ENCODE data around the gene IFI35. TPM values are rescaled to one million over a fixed set of nuclear protein-coding genes. Genes with fewer than 3 reads are reported as not detected.

IFI35 gene
- total and polyA plus RNA-seq, 2 donors (not counting 1 experiment from before 2014, with no cell fraction given), result 34.5 to 52.0 TPM

DNA sequence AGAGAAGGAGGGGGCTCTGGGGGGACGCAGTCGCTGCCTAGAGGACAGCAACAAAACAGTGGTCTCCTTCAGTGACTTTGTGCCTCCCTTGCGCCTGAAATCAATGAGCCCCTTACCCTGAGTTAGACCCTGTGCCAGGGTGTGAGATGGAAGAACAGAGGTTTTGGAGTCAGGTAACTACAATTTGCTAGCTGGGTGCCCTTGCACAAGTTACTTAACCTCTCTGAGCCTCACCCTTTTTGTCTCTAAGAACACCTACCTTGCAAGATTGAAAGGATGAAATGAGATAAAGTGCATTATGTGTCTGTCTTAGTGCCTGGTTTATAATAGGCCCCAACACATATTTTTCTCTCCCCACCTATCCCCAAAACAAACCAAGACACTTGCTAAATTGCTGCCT is 28.3 kb downstream of the IFI35 start:
- Histone ChIP-seq H3K4me3 (replicated peaks in 1 of 4; ENCODE audit: control extremely low read depth in 1 of 4, insufficient read depth in 1 of 4, low read depth in 3 of 4, low read length in 4 of 4) (no peak overlapping the region), H3K9ac (ENCODE audit: insufficient read depth, low read length) (no peak overlapping the region), H3K9me3 (ENCODE audit: control insufficient read depth, insufficient read depth, low read depth, low read length) (no peaks in the 10 kb centered on the region), H2AFZ (ENCODE audit: low read length) (no peak overlapping the region), H3K27ac (ENCODE audit: insufficient read depth, low read length) (no peak overlapping the region), H3K79me2 (ENCODE audit: control insufficient read depth, insufficient read depth, low read length) (no peaks in the 10 kb centered on the region), H3K36me3 (ENCODE audit: control insufficient read depth, insufficient read depth, low read length) (no peaks in the 10 kb centered on the region), H3K4me1 (ENCODE audit: control insufficient read depth, extremely low read depth, insufficient read depth, low read length) (no peaks in the 10 kb centered on the region), H4K20me1 (ENCODE audit: control insufficient read depth, extremely low read depth, insufficient read depth, low read length) (no peaks in the 10 kb centered on the region), H3K4me2 (ENCODE audit: extremely low read depth, insufficient read depth, low read length) (no peak overlapping the region), H3K27me3 (ENCODE audit: control insufficient read depth, insufficient read depth, low read length) (no peaks in the 10 kb centered on the region)
- DNase-seq (ENCODE audit: low read depth in 2 of 2), result no peak
- TF ChIP-seq, protein P1, sequence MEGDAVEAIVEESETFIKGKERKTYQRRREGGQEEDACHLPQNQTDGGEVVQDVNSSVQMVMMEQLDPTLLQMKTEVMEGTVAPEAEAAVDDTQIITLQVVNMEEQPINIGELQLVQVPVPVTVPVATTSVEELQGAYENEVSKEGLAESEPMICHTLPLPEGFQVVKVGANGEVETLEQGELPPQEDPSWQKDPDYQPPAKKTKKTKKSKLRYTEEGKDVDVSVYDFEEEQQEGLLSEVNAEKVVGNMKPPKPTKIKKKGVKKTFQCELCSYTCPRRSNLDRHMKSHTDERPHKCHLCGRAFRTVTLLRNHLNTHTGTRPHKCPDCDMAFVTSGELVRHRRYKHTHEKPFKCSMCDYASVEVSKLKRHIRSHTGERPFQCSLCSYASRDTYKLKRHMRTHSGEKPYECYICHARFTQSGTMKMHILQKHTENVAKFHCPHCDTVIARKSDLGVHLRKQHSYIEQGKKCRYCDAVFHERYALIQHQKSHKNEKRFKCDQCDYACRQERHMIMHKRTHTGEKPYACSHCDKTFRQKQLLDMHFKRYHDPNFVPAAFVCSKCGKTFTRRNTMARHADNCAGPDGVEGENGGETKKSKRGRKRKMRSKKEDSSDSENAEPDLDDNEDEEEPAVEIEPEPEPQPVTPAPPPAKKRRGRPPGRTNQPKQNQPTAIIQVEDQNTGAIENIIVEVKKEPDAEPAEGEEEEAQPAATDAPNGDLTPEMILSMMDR (conservative IDR thresholded peaks at IDR 0.05 in 1 of 2, IDR thresholded peaks at IDR 0.05 in 1 of 2; ENCODE audit: low read depth in 1 of 2, low read length in 2 of 2), result no peak
- TF ChIP-seq EZH2 (IDR thresholded peaks at IDR 0.05; ENCODE audit: low read length, missing control alignments), result no peak

- TF ChIP-seq, protein P1 (conservative IDR thresholded peaks at IDR 0.05 in 1 of 2, IDR thresholded peaks at IDR 0.05 in 1 of 2; ENCODE audit: low read depth in 1 of 2, low read length in 2 of 2), result no peak
- TF ChIP-seq EZH2 (IDR thresholded peaks at IDR 0.05; ENCODE audit: low read length, missing control alignments), result no peak
- no peaks in the 10 kb centered on the region for H3K36me3 ChIP-seq (ENCODE audit: control insufficient read depth, insufficient read depth, low read length)
- H3K79me2 ChIP-seq (ENCODE audit: control insufficient read depth, insufficient read depth, low read length), result no peaks in the 10 kb centered on the region
Measured at GRCh38 chr17:43039646-43040045, 33.1 kb downstream of the IFI35 start.

DNA sequence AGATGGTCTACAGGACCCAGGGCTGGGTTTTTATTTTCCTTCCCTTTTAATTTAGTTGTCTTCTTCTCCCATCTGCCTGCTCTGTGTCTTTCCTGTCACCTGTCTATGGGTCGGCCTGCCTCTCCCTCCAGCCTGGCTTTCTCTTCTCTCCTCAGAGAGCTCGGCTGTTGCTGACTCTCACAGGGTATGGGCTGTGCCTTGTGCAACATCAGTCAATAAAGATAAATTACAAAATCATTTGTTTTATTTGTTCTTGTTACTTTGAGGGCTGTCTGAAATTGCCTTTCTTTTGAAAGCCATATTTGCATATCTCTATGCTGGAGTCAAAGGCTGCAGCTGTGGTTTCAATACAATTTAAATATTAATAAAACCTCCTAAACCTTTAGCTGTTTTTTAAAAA is 34.1 kb downstream of the IFI35 start:
- DNase-seq (ENCODE audit: low read depth in 2 of 2), result no peak
- Histone ChIP-seq H3K79me2 (ENCODE audit: control insufficient read depth, insufficient read depth, low read length) (no peaks in the 10 kb centered on the region), H3K27ac (ENCODE audit: insufficient read depth, low read length) (no peak overlapping the region), H3K9me3 (ENCODE audit: control insufficient read depth, insufficient read depth, low read depth, low read length) (no peaks in the 10 kb centered on the region), H3K27me3 (ENCODE audit: control insufficient read depth, insufficient read depth, low read length) (no peaks in the 10 kb centered on the region), H3K4me3 (replicated peaks in 1 of 4; ENCODE audit: control extremely low read depth in 1 of 4, insufficient read depth in 1 of 4, low read depth in 3 of 4, low read length in 4 of 4) (no peak overlapping the region), H3K4me1 (ENCODE audit: control insufficient read depth, extremely low read depth, insufficient read depth, low read length) (no peaks in the 10 kb centered on the region), H3K9ac (ENCODE audit: insufficient read depth, low read length) (no peak overlapping the region), H3K4me2 (ENCODE audit: extremely low read depth, insufficient read depth, low read length) (no peak overlapping the region), H2AFZ (ENCODE audit: low read length) (no peak overlapping the region), H4K20me1 (ENCODE audit: control insufficient read depth, extremely low read depth, insufficient read depth, low read length) (no peaks in the 10 kb centered on the region), H3K36me3 (ENCODE audit: control insufficient read depth, insufficient read depth, low read length) (no peaks in the 10 kb centered on the region)
- no peak for TF ChIP-seq EZH2 (IDR thresholded peaks at IDR 0.05; ENCODE audit: low read length, missing control alignments)
- TF ChIP-seq, protein P1 (conservative IDR thresholded peaks at IDR 0.05 in 1 of 2, IDR thresholded peaks at IDR 0.05 in 1 of 2; ENCODE audit: low read depth in 1 of 2, low read length in 2 of 2), result no peak

More at GRCh38 chr17:43039646-43040045, 33.1 kb downstream of the IFI35 start:
- Histone ChIP-seq H3K4me2 (ENCODE audit: extremely low read depth, insufficient read depth, low read length) (no peak overlapping the region), H3K27ac (ENCODE audit: insufficient read depth, low read length) (no peak overlapping the region), H3K9ac (ENCODE audit: insufficient read depth, low read length) (no peak overlapping the region), H4K20me1 (ENCODE audit: control insufficient read depth, extremely low read depth, insufficient read depth, low read length) (no peaks in the 10 kb centered on the region), H2AFZ (ENCODE audit: low read length) (no peak overlapping the region), H3K27me3 (ENCODE audit: control insufficient read depth, insufficient read depth, low read length) (no peaks in the 10 kb centered on the region), H3K4me1 (ENCODE audit: control insufficient read depth, extremely low read depth, insufficient read depth, low read length) (no peaks in the 10 kb centered on the region), H3K4me3 (replicated peaks in 1 of 4; ENCODE audit: control extremely low read depth in 1 of 4, insufficient read depth in 1 of 4, low read depth in 3 of 4, low read length in 4 of 4) (no peak overlapping the region), H3K9me3 (ENCODE audit: control insufficient read depth, insufficient read depth, low read depth, low read length) (no peaks in the 10 kb centered on the region)
- no peak for DNase-seq (ENCODE audit: low read depth in 2 of 2)

Measured in fibroblast of lung (primary cell).